Measurements from ENCODE around the gene POPDC3. TPM values are rescaled to one million over a fixed set of nuclear protein-coding genes. Genes with fewer than 3 reads are reported as not detected.
"Not testable (repeated sequence)": the region's sequence is repeated elsewhere in the genome, so short reads cannot be mapped to it uniquely, and the experiment has no call there.

Gene POPDC3
- total RNA-seq, 1 experiment from 2014 or later = 24.2 TPM

GRCh38 chr6:105174512-105174911 lies 5.3 kb downstream of the POPDC3 start:
- Histone ChIP-seq H3K79me2 (ENCODE audit: low read depth) (peaks cover 48% of the 10 kb centered on the region), H3K4me1 (replicated peaks; ENCODE audit: insufficient read depth) (peaks cover 22% of the 10 kb centered on the region), H3K4me2 (no peak overlapping the region), H2AFZ (no peak overlapping the region), H3K4me3 (no peak overlapping the region), H3K27me3 (ENCODE audit: insufficient read depth, low read depth) (no peaks in the 10 kb centered on the region), H3K36me3 (ENCODE audit: low read depth) (no peaks in the 10 kb centered on the region), H4K20me1 (ENCODE audit: insufficient read depth) (no peaks in the 10 kb centered on the region), H3F3A (ENCODE audit: insufficient read depth, low read depth) (peaks cover 20% of the 10 kb centered on the region), H3K9me2 (ENCODE audit: insufficient read depth) (no peaks in the 10 kb centered on the region), H3K9me3 (ENCODE audit: insufficient read depth, low read depth) (no peaks in the 10 kb centered on the region; the same call in 1 of the 2 replicates), H3K27ac (no peak overlapping the region)
- CTCF ChIA-PET = no interaction called here
- no peak for DNase-seq
- intact Hi-C loops (cut with micrococcal nuclease; ENCODE audit: unreplicated experiment) = loop anchor here (10.0 kb wide), 1 partner anchor 250 kb away; no protein-coding TSS in a partner anchor
- TF ChIP-seq EZH2 (IDR thresholded peaks at IDR 0.05; ENCODE audit: low read depth) = no peak
- TF ChIP-seq, protein P1, sequence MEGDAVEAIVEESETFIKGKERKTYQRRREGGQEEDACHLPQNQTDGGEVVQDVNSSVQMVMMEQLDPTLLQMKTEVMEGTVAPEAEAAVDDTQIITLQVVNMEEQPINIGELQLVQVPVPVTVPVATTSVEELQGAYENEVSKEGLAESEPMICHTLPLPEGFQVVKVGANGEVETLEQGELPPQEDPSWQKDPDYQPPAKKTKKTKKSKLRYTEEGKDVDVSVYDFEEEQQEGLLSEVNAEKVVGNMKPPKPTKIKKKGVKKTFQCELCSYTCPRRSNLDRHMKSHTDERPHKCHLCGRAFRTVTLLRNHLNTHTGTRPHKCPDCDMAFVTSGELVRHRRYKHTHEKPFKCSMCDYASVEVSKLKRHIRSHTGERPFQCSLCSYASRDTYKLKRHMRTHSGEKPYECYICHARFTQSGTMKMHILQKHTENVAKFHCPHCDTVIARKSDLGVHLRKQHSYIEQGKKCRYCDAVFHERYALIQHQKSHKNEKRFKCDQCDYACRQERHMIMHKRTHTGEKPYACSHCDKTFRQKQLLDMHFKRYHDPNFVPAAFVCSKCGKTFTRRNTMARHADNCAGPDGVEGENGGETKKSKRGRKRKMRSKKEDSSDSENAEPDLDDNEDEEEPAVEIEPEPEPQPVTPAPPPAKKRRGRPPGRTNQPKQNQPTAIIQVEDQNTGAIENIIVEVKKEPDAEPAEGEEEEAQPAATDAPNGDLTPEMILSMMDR (conservative IDR thresholded peaks at IDR 0.05) = no peak
- POLR2A ChIA-PET (ENCODE audit: unreplicated experiment) = no interaction called here
- no TSS peak for BruUV-seq (replicated peaks)

- H3K36me3 ChIP-seq (ENCODE audit: low read depth); H3K4me2 ChIP-seq; H3F3A ChIP-seq (ENCODE audit: insufficient read depth, low read depth); DNase-seq; H3K27ac ChIP-seq; BruUV-seq (replicated peaks); H3K9me2 ChIP-seq (ENCODE audit: insufficient read depth); H2AFZ ChIP-seq; H3K4me1 ChIP-seq (replicated peaks; ENCODE audit: insufficient read depth); H4K20me1 ChIP-seq (ENCODE audit: insufficient read depth); H3K27me3 ChIP-seq (ENCODE audit: insufficient read depth, low read depth); POLR2A ChIA-PET (ENCODE audit: unreplicated experiment); H3K9me3 ChIP-seq (ENCODE audit: insufficient read depth, low read depth); CTCF ChIA-PET; H3K4me3 ChIP-seq: not testable (repeated sequence)
- intact Hi-C loops (cut with micrococcal nuclease; ENCODE audit: unreplicated experiment) = loop anchor here (10.0 kb wide), 1 partner anchor 252 kb away; no protein-coding TSS in a partner anchor
- peaks cover 43% of the 10 kb centered on the region for H3K79me2 ChIP-seq (ENCODE audit: low read depth)
Measured at GRCh38 chr6:105172515-105172914, 7.3 kb downstream of the POPDC3 start.

DNA sequence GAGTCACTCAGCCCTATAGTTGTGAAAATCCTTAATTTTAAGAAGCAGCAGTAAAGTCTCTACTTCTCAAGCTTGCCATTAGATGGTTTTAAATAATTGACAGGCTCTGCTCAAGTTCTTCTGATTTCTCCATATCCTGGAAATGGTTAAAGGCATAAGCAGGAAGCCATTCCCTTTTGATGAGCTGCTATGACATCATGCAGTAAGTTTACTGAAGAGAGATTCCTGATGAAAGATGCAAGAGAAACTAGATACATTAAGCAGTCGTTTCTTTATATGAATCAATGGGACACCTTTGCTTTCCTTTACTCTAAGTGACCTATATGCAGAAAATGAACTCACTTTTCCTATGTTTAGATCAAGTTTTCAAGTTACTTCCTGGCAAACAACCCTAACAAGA lies 9.8 kb downstream of the POPDC3 start:
- no peaks in the 10 kb centered on the region for H3K4me1 ChIP-seq (replicated peaks; ENCODE audit: insufficient read depth)
- H3K27me3 ChIP-seq (ENCODE audit: insufficient read depth, low read depth) = no peaks in the 10 kb centered on the region
- H4K20me1 ChIP-seq (ENCODE audit: insufficient read depth) = no peaks in the 10 kb centered on the region
- peaks cover 22% of the 10 kb centered on the region for H3K79me2 ChIP-seq (ENCODE audit: low read depth)
- H3K9me3 ChIP-seq (ENCODE audit: insufficient read depth, low read depth) = no peaks in the 10 kb centered on the region; the same call in 1 of the 2 replicates
- no peak overlapping the region for H3K4me3 ChIP-seq
- H3K36me3 ChIP-seq (ENCODE audit: low read depth) = no peaks in the 10 kb centered on the region
- no peak overlapping the region for H3K4me2 ChIP-seq
- H3F3A ChIP-seq (ENCODE audit: insufficient read depth, low read depth) = no peaks in the 10 kb centered on the region
- BruUV-seq (replicated peaks) = no TSS peak
- CTCF ChIA-PET = no interaction called here
- no peak overlapping the region for H2AFZ ChIP-seq
- no peak overlapping the region for H3K27ac ChIP-seq
- DNase-seq = no peak
- POLR2A ChIA-PET (ENCODE audit: unreplicated experiment) = no interaction called here
- intact Hi-C loops (cut with micrococcal nuclease; ENCODE audit: unreplicated experiment) = loop anchor here (10.0 kb wide), 1 partner anchor 255 kb away; no protein-coding TSS in a partner anchor
- TF ChIP-seq, protein P1 (conservative IDR thresholded peaks at IDR 0.05) = no peak
- no peak for TF ChIP-seq EZH2 (IDR thresholded peaks at IDR 0.05; ENCODE audit: low read depth)
- no peaks in the 10 kb centered on the region for H3K9me2 ChIP-seq (ENCODE audit: insufficient read depth)

GRCh38 chr6:105167914-105168313 lies 11.9 kb downstream of the POPDC3 start:
- Histone ChIP-seq H3K27me3 (ENCODE audit: insufficient read depth, low read depth) (no peaks in the 10 kb centered on the region), H3K36me3 (ENCODE audit: low read depth) (no peaks in the 10 kb centered on the region), H3K4me2 (no peak overlapping the region), H2AFZ (no peak overlapping the region), H3F3A (ENCODE audit: insufficient read depth, low read depth) (no peaks in the 10 kb centered on the region), H3K4me1 (replicated peaks; ENCODE audit: insufficient read depth) (no peaks in the 10 kb centered on the region), H3K9me2 (ENCODE audit: insufficient read depth) (no peaks in the 10 kb centered on the region), H4K20me1 (ENCODE audit: insufficient read depth) (no peaks in the 10 kb centered on the region), H3K79me2 (ENCODE audit: low read depth) (peaks cover 9% of the 10 kb centered on the region; the same call in 1 of the 2 replicates), H3K4me3 (no peak overlapping the region), H3K9me3 (ENCODE audit: insufficient read depth, low read depth) (no peaks in the 10 kb centered on the region; the same call in 1 of the 2 replicates), H3K27ac (no peak overlapping the region)
- DNase-seq = no peak
- no peak for TF ChIP-seq EZH2 (IDR thresholded peaks at IDR 0.05; ENCODE audit: low read depth)
- TF ChIP-seq, protein P1 (conservative IDR thresholded peaks at IDR 0.05) = no peak
- intact Hi-C loops (cut with micrococcal nuclease; ENCODE audit: unreplicated experiment) = no loop called here
- BruUV-seq (replicated peaks) = no TSS peak
- POLR2A ChIA-PET (ENCODE audit: unreplicated experiment) = no interaction called here
- CTCF ChIA-PET = no interaction called here

Measured in PC-9 (cell line).